HEK293T (cell line): ENCODE measurements around the gene PTTG1.

Experiments
- CTCF ChIA-PET: fragments of 350-600 bp; formaldehyde crosslinking; extraction: SDS; loops from one replicate; lab custom pipeline; 2021; ENCODE audit warnings: antibody characterized with exemption, inconsistent platforms; lab: Yijun Ruan, JAX
- POLR2A ChIA-PET: fragments of 350-600 bp; formaldehyde crosslinking; extraction: SDS; loops from one replicate; lab custom pipeline; 2020; ENCODE audit warnings: antibody characterized with exemption, inconsistent platforms; lab: Yijun Ruan, JAX
- DNase-seq: peaks from one replicate; pipeline ENCODE4 v3.0.0; 2012; ENCODE audit warnings: mixed read lengths; ENCODE audit errors: extremely low spot score
- ARNT ChIP-seq: fragments of 450-650 bp; IDR thresholded peaks from 2 replicates; pipeline ENCODE4 v1.6.1; 2017; ENCODE audit warnings: mild to moderate bottlenecking
- BHLHE40 ChIP-seq: fragments of 450-650 bp; IDR thresholded peaks from 2 replicates; pipeline ENCODE4 v1.6.1; 2016; ENCODE audit warnings: mild to moderate bottlenecking, moderate library complexity, borderline replicate concordance
- CTBP1 ChIP-seq: fragments of 450-650 bp; IDR thresholded peaks from 2 replicates; pipeline ENCODE4 v1.6.1; 2016; ENCODE audit warnings: borderline replicate concordance
- ELF4 ChIP-seq: fragments of 450-650 bp; IDR thresholded peaks from 2 replicates; pipeline ENCODE4 v1.6.1; 2017; ENCODE audit warnings: antibody characterized with exemption
- FOXA1 ChIP-seq: fragments of 450-650 bp; IDR thresholded peaks from 2 replicates; pipeline ENCODE4 v1.6.1; 2016; ENCODE audit warnings: mild to moderate bottlenecking
- FOXK2 ChIP-seq: fragments of 450-650 bp; IDR thresholded peaks from 2 replicates; pipeline ENCODE4 v1.6.1; 2016; ENCODE audit warnings: mild to moderate bottlenecking
- FOXM1 ChIP-seq: fragments of 450-650 bp; IDR thresholded peaks from 2 replicates; pipeline ENCODE4 v1.6.1; 2017; ENCODE audit warnings: mild to moderate bottlenecking, borderline replicate concordance
- HDGF ChIP-seq: fragments of 450-650 bp; IDR thresholded peaks from 2 replicates; pipeline ENCODE4 v1.6.1; 2017; ENCODE audit warnings: antibody characterized with exemption, borderline replicate concordance
- L3MBTL2 ChIP-seq: fragments of 450-650 bp; conservative IDR thresholded peaks from 2 replicates; pipeline ENCODE4 v1.6.1; 2016; ENCODE audit warnings: mild to moderate bottlenecking
- LEF1 ChIP-seq: fragments of 450-650 bp; IDR thresholded peaks from 2 replicates; pipeline ENCODE4 v1.6.1; 2017; ENCODE audit warnings: mild to moderate bottlenecking, borderline replicate concordance
- NFRKB ChIP-seq: fragments of 450-650 bp; IDR thresholded peaks from 2 replicates; pipeline ENCODE4 v1.6.1; 2016; ENCODE audit warnings: mild to moderate bottlenecking, moderate library complexity
- SP1 ChIP-seq: fragments of 450-650 bp; IDR thresholded peaks from 2 replicates; pipeline ENCODE4 v1.6.1; 2017
- SUZ12 ChIP-seq: fragments of 450-650 bp; IDR thresholded peaks from 2 replicates; pipeline ENCODE4 v1.6.1; 2016; ENCODE audit warnings: mild to moderate bottlenecking
- TARDBP ChIP-seq: fragments of 450-650 bp; IDR thresholded peaks from 2 replicates; pipeline ENCODE4 v1.6.1; 2016
- ZNF384 ChIP-seq: fragments of 450-650 bp; IDR thresholded peaks from 2 replicates; pipeline ENCODE4 v1.6.1; 2016
- TF ChIP-seq, protein P1 (sequence below): fragments of 450-650 bp; IDR thresholded peaks from 2 replicates; pipeline ENCODE4 v1.6.1; 2016

PTTG1 gene

DNA sequence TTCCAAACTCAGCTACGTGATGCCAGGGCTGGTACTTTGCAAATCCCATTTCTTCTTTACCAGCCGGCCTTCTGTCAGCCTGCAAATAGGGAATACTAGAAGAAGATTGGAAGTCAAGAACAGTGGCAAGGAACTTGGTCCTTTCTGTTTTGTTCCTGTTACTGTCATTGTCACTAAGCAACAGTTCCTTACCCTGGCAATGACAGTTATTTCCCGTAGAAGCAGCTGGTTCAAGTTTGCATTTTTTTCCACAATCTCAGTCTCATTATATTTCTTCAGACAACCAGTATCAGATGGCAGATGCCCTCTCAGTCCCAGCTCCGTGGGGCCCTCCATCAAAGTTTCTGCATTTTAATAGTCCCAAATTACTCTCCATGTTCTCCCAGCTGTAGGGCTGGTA is 42.1 kb upstream of the PTTG1 start:
- CTCF ChIA-PET = interaction anchor here (0.8 to 1.1 kb wide), 3 partner anchors 9 to 27 kb away, joined by 3 read pairs; partner anchors contain the start of gene C1QTNF2

DNA sequence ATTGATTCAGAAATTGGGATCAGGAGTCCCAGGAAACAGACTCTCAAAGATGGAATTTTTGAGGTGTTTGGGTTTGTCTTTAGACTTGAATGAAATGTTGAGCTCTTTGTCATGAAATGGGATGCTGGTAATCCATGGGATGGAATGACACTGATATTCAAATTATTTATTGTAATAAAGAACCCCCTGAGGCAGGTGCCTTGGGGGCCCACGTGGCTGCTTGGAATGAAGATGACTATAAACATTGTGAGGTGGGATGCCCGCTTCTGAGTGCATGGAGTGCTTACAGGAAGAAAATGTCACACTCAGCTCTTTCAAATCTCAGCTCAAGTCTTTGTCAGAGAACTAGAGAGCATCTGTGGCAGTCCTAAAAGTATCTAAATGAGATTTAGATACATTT is 41.6 kb upstream of the PTTG1 start:
- DNase-seq = no peak
- TF ChIP-seq HDGF (no peak), SUZ12 (no peak), CTBP1 (no peak), FOXM1 (no peak), BHLHE40 (no peak), ELF4 (no peak)
- CTCF ChIA-PET = interaction anchor here (0.8 to 1.1 kb wide), 3 partner anchors 10 to 27 kb away, joined by 3 read pairs; partner anchors contain the start of gene C1QTNF2
- POLR2A ChIA-PET = interaction anchor here (1.2 to 1.5 kb wide), 3 partner anchors 11 to 15 kb away, joined by 3 to 6 read pairs (median 3); no protein-coding TSS in a partner anchor

More for the DNA sequence above, 42.1 kb upstream of the PTTG1 start:
- no peak for DNase-seq
- TF ChIP-seq HDGF = no peak
- TF ChIP-seq, protein P1, sequence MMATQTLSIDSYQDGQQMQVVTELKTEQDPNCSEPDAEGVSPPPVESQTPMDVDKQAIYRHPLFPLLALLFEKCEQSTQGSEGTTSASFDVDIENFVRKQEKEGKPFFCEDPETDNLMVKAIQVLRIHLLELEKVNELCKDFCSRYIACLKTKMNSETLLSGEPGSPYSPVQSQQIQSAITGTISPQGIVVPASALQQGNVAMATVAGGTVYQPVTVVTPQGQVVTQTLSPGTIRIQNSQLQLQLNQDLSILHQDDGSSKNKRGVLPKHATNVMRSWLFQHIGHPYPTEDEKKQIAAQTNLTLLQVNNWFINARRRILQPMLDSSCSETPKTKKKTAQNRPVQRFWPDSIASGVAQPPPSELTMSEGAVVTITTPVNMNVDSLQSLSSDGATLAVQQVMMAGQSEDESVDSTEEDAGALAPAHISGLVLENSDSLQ = no peak
- no peak for TF ChIP-seq FOXM1
- TF ChIP-seq ARNT = no peak
- TF ChIP-seq SUZ12 = no peak
- no peak for TF ChIP-seq LEF1
- TF ChIP-seq ZNF384 = no peak
- no peak for TF ChIP-seq TARDBP
- no peak for TF ChIP-seq BHLHE40
- TF ChIP-seq FOXK2 = no peak
- POLR2A ChIA-PET = interaction anchor here (1.1 to 1.5 kb wide), 4 partner anchors 9 to 16 kb away, joined by 3 to 6 read pairs (median 3); partner anchors contain the start of gene C1QTNF2

DNA sequence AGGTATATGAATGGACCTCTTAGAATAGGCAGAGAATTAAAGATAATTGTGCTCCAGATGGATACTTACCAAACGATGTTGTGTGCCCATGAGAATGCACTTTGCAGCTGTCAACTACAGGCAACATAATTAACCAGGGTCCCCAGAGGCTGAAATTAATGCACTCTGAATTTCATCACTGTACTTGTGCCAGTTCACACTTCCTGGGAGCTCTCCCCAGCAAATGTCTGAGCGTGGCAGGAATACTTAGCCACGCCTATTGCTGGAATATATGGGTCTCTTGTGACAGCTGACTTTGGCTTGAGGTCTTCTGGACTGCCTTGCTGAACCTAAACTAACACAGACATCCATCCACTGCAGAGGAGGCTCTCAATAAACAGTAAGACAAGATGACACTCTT is 39.3 kb upstream of the PTTG1 start:
- ChIA-PET CTCF (interaction anchor here (1.1 kb wide), 1 partner anchor 9 kb away, joined by 6 read pairs; no protein-coding TSS in a partner anchor), POLR2A (no interaction called here)
- no peak for DNase-seq
- TF ChIP-seq ARNT (no peak), BHLHE40 (no peak), FOXK2 (no peak)

DNA sequence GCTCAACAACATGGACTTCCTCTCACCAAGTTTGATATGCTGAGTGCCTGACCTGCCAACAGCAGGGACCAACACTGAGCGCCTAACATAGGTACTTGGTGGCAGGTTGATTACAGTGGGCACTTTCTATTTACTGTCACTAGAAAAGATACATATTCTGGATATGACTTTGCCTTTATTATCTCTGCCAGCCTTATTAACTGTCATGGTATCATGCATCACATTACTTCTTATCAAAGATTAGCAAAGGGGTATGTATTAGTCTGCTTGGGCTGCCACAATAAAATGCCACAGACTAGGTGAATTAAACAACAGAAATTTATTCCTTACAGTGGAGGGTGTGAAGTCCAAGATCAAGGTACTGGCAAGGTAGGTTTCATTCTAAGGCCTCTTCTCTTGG is 37.0 kb upstream of the PTTG1 start:
- no peak for TF ChIP-seq FOXA1
- no peak for TF ChIP-seq LEF1
- TF ChIP-seq L3MBTL2 = no peak
- TF ChIP-seq FOXM1 = no peak
- no peak for TF ChIP-seq SP1
- no peak for TF ChIP-seq NFRKB
- TF ChIP-seq CTBP1 = no peak
- TF ChIP-seq HDGF = no peak
- no peak for TF ChIP-seq ZNF384
- no peak for TF ChIP-seq FOXK2
- TF ChIP-seq ARNT = no peak
- no peak for TF ChIP-seq TARDBP
- TF ChIP-seq ELF4 = no peak
- TF ChIP-seq, protein P1 = no peak
- DNase-seq = no peak
- CTCF ChIA-PET = no interaction called here
- POLR2A ChIA-PET = no interaction called here

DNA sequence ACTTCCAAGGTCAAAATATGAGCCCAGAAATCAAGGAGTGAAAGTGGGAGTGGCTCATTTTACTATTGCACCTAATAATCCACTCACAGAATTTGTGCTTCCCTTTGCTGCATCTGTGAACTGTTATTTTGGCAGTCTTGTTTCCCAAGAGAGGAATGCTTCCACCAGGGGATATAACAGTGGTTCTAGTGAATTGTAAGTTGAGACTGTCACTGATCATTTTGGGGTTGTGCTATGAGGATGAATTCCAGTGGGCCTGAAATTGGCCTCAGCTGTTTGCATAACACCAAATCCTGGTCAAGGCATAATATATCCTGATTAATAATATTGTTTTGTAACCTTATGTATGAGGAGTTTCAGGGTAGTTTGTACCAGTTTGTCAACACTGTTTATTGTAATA is 36.2 kb upstream of the PTTG1 start:
- CTCF ChIA-PET = no interaction called here

DNA sequence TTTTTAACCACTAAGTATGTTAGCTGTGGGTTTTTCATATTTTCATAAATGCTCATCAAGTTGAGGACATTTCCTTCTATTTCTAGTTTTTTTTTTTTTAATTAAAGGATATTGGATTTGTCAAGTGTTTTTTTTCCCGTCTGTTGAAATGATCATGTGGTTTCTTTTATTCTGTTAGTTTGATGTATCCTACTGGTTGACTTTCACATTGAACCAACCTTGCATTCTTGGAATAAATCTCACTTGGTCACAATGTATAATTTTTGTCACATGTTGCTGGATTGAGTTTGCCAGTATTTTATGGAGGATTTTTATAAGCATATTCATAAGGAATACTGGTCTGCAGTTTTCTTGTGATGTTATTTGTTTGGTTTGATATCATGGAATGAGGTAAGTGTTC is 34.2 kb upstream of the PTTG1 start:
- ChIA-PET CTCF (no interaction called here), POLR2A (no interaction called here)
- no peak for TF ChIP-seq CTBP1
- TF ChIP-seq FOXM1 = no peak
- TF ChIP-seq ZNF384 = no peak
- TF ChIP-seq NFRKB = no peak
- no peak for TF ChIP-seq HDGF
- TF ChIP-seq SP1 = no peak
- TF ChIP-seq SUZ12 = no peak
- no peak for TF ChIP-seq FOXK2
- no peak for TF ChIP-seq FOXA1
- TF ChIP-seq, protein P1 = no peak
- TF ChIP-seq ARNT = no peak
- no peak for TF ChIP-seq ELF4
- TF ChIP-seq L3MBTL2 = no peak

More for the DNA sequence above, 36.2 kb upstream of the PTTG1 start:
- POLR2A ChIA-PET = no interaction called here
- no peak for TF ChIP-seq ELF4
- no peak for TF ChIP-seq FOXA1
- no peak for TF ChIP-seq SP1
- TF ChIP-seq HDGF = no peak
- TF ChIP-seq L3MBTL2 = no peak
- no peak for TF ChIP-seq CTBP1
- no peak for TF ChIP-seq ARNT
- no peak for TF ChIP-seq NFRKB
- DNase-seq = no peak

More for the DNA sequence above, 34.2 kb upstream of the PTTG1 start:
- no peak for DNase-seq
